Mesenteric fat pad (tissue), 1 donor: ENCODE results near the gene PDIA4. TPM values are rescaled to one million over a fixed set of nuclear protein-coding genes. Genes with fewer than 3 reads are reported as not detected.

Experiments
- DNase-seq: peaks from one replicate; pipeline ENCODE4 v3.0.0-alpha.2; 2020; ENCODE audit warnings: low spot score
- total RNA-seq: library from RNA; stranded (reverse); fragmentation: NEBNext Ultra II Directional; extraction: Animal tissue kit (Norgen Biotek cat#: 25700); gene quantifications from one replicate; pipeline ENCODE4 v1.2.1, GENCODE V29; 2021
- donor health status: DM: yes; HTN: yes; CAD: no.

The PDIA4 gene
- total RNA-seq, 1 donor from 2014 or later: 101 TPM

DNA sequence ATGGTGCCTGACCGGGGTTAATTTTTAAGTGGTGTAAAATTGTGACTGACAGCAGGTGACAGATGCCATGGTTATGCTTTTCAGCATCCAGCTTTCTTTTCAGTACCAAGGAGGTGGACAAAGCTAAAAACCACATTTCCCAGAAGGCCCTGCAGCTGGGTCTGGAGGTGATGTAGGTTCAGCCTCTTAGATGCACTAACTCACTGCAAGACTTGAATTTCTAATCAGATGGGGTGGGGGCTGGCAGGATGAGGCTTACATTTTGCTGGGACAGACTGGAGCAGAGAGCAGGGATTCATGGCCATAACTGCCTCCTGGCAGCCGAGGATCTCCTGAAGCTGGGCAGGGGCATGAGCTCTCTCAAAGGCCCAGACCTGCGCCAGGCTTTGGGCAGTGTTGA is 52.4 kb downstream of the PDIA4 start:
- no peak for DNase-seq

DNA sequence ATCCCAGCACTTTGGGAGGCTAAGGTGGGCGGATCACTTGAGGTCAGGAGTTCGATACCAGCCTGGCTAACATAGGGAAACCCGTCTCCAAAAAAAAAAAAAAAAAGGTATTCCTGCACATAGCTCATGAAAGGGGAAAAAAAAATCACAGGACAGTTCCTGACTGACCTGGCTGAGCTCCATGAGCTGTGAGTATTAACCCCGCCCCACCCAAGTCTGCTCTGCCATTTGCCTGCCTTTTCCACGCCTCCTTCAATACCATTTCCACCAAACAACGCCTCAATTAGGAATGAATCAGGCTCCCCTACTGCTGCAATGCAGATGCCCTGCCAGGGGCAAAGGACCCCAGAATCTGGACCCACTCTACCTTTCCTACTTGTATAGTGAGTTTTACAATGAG is 55.0 kb downstream of the PDIA4 start:
- no peak for DNase-seq

DNA sequence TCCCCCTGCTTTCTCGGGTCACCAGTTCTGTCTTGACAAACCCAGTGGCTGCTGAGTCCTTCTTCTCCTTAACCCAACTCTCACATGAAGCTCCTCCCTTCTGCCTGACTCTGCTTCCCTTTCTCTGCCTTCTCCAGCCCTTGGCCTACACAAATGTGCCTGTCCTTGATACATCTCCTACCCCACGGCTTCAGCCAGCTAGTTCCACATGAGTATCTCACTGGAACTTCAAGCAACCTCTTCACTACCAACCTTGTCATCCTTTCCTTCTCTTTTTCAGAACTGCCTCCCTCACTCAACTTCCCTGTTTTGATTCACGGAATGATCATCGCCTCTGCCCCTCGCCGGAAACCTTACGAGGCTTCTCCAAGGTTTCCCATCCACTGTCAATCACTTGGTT is 55.9 kb downstream of the PDIA4 start:
- no peak for DNase-seq

DNA sequence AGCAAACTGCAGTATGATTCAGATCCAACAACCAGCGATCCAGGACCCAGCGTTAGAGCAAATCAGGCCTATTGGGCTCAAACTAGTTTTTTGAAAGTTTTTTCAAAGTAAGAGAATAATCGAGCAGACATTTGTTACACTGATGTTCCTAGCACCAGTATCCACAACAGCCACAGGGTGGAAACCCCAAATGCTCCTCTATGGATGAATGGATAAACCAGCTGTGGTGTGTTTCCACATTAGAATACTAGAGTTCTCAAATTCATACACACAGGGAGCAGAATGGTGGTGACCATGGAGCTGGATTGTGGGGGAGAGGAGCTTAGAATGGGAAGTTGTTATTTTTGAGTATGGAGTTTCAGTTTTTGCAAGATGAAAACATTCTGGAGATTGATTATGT is 60.7 kb downstream of the PDIA4 start:
- DNase-seq: no peak

DNA sequence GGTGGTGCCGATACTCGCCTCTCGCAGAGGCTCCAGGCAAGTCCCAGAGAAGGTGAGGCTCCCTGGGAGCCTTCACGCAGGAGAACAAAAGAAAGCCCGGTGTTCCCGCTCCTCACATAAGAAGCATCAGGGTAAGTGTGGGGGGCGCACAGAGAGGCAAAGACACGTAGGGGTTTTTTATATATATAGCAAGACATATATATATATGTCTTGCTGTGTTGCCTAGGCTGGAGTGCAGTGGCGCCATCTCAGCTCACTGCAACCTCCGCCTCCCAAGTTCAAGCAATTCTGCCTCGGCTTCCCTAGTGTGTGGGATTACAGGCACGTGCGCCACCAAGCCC is 61.3 kb downstream of the PDIA4 start:
- no peak for DNase-seq

DNA sequence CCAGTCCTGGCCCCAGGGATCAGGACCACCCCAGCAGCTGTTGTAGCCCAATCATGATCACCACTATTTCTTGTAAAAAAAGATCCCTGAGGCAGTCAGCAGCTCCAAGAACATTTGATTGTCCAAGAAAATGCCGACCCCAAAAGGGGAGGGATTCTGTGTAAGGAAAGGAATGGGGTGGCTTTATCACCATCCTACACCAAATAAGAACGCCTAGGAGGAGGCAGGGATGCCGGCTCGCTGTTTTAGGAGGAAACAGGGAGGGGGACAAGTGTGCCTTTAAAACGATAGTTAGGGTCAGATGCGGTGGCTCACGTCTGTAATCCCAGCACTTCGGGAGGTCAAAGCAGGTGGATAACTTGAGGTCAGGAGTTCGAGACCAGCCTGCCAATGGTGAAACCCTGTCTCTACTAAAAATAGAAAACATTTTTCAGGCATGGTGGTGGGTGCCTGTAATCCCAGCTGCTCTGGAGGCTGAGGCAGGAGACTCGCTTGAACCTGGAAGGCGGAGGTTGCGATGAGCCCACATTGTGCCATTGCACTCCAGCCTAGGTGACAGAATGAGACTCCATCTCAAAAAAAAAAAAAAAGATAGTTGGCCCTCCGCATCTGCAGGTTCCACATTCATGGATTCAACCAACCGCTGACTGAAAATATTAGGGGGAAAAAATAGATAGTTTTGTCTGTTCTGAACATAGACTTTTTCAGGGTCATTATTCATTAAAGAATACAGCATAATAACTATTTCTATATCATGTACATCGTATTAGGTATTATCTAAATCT is 63.6 kb downstream of the PDIA4 start:
- DNase-seq: peak; percentile 22

DNA sequence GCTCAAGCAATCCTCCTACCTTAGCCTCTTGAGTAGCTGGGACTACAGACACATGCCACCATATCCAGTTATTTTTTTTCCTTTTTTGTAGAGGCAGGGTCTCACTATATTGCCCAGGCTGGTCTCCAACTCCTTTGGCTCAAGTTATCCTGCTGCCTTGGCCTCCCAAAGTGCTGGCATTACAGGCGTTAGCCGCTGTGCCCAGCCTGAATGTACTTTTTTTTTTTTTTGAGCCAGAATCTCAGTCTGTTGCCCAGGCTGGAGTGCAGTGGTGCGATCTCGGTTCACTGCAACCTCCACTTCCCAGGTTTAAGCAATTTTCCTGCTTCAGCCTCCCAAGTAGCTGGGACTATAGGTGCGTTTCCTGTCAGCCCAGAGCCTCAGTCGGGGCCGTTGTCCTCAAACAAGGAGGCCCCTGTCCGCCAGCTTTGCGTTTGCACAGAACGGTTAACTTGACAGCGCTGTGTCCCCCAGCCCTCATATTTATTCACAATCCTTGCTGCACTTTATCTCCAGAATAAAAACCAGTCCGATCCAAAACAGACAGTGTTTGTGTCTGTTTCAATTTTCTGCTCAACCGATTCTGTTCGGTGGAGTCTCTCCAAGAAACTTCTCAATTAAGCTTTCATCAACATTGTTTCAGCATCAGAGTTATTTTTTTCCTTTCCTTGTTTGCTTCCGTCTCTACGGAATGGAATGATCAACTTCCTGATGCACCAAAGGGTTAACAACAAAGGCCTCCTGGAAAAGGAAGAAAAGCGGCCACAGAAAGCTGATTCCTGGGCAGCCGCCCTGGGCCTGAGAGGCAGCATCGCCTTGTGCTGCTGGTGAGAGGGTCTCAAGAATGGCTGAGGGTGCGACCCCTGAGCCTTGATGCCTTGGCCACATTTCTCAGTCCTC is 64.5 kb downstream of the PDIA4 start:
- DNase-seq: peak; percentile 78

DNA sequence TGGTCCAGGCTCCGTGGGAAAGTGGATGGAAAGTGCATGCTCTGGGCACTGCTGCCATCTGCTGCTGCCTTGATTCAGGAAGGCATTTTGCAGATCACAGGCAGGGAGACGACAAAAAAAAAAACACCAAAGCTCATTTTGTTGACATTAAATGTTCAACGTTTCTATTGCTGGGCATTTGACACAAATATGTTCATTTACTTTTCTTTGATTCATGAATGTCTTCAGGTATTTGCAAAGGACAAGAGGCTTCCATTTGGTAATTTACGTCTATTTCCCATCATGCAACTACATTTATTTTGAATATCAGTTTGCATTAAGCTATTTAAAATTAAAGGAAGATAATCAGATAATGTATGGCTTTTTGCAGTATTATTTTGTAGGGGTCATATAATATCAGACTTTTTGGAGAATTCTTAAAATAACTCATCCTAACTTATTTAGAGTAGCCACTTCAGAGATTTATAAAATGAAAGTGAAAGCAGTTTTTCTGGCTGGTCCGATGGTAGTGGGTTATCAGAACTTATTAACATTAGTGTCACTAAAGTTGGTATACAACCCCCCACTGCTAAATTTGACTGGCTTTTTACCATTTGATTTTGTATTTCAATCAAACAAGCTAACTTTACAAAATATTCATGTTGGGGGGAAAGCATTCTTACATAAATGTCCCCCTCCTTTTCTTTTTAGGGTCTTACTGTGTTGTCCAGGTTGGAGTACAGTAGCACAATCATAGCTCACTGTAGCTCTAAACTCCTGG is 65.3 kb downstream of the PDIA4 start:
- no peak for DNase-seq

DNA sequence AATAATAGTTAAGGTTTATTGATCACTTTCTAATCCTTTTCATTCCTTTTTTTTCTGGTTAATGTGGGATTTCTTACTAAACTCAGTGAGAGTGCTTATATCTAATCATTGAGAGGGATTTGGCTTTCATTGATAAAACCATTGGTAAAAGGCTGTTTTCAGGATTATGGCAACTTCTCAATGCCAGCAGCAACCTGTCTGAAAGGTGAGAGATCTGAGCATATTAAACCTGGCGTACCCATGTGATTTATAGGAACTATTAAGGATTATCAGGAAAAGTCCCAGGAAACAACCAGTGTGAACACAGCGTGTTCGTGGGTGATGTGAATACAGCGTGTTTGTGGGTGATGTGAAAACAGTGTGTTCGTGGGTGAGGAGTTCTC is 65.9 kb downstream of the PDIA4 start:
- no peak for DNase-seq

DNA sequence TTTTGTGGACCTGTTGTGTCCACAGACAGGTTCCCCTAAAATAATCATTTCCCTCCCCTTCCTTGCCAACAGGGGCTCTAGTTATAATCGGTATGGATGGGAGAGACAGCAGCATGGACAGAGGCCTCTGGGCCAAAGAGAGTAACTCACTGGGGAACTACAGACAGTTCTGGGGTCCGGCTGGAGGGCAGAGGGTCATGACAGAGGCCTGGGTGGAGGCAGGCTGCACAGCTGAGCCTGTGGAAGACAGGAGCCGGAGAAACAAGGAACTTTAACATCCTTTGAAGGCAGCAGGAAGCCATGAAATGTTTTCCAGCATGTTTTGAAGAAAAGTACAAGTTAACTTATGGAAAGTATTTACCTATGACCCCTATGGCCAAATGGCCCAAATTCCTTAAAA is 68.6 kb downstream of the PDIA4 start:
- no peak for DNase-seq

DNA sequence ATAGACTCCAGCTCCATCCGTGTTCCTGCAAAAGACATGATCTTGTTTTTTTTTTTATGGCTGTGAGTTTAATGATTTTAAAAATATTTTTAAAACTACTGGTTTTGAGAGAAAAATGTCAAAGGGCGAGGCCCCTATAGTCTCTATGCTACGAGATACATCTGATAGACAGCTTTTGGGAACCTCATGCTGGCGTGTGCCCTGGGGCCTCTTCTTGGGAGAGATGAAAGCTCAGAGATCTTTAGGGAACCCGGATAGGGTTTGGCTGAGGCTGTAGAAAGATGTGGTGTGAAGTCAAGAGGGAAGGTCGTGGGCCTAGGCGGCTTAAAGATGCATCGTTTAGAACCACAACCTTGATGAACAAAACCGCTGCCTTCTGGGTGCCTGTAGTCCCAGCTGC is 70.2 kb downstream of the PDIA4 start:
- no peak for DNase-seq

DNA sequence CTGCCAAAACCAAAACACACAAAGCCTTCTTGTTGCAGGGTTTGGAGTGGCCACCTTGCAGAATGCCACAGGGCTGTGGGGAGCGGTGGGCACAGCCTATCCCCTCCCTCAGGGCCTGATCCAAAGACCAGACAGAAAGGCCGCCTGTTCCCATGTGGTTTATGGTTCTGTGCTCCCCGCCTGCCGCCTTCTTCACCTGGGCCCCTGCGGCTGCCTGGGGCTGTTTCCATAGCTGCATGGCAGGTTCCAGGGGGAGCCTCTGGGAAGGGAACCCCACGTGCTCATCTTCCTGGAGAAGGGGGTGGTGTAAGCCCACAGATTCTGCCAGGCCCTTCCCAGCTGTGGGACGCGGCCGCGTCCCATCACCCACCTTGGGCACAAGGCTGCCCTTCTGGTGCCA is 73.5 kb downstream of the PDIA4 start:
- no peak for DNase-seq

DNA sequence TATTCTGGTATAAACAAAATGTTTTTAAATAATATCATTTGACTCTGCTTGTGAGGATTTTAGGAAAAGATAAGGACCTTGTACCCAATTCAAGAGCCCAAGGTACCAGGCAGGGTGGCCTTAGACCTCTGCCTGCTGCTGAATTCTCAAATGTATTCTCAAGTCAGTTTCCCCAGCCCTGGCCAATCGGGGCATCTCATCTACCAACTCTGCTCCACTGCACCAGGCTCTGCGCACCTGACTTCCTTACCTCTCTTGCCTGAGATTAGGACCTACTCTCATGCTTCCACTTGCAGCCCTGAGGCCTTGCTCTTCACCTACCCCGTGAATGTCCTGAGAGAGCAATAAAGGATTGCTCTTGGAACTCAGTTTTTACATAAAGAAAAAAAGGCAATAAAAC is 74.6 kb downstream of the PDIA4 start:
- DNase-seq: no peak

Other genes with a start within 250 kb of the PDIA4 start
- gene EZH2, start 144.2 kb downstream of the PDIA4 start, total RNA-seq: 2.3 TPM
- 3.8 TPM for gene ZNF786, start 62.2 kb upstream of the PDIA4 start, total RNA-seq
- gene ZNF425, start 97.8 kb upstream of the PDIA4 start, total RNA-seq: 0.64 TPM
- gene ZNF398, start 118.9 kb upstream of the PDIA4 start, total RNA-seq: 11.6 TPM
- gene ZNF282, start 167.0 kb upstream of the PDIA4 start, total RNA-seq: 19.1 TPM
- 5.1 TPM for gene ZNF212, start 211.1 kb upstream of the PDIA4 start, total RNA-seq
- 12.2 TPM for gene ZNF783, start 233.7 kb upstream of the PDIA4 start, total RNA-seq